ENCODE results near the gene LIN37. TPM values are rescaled to one million over a fixed set of nuclear protein-coding genes. Genes with fewer than 3 reads are reported as not detected.
A peak's percentile ranks its signal among the peaks of the same experiment; 100 is the strongest.

LIN37 gene
- total RNA-seq, 1 experiment from 2014 or later: 5.9 TPM

DNA sequence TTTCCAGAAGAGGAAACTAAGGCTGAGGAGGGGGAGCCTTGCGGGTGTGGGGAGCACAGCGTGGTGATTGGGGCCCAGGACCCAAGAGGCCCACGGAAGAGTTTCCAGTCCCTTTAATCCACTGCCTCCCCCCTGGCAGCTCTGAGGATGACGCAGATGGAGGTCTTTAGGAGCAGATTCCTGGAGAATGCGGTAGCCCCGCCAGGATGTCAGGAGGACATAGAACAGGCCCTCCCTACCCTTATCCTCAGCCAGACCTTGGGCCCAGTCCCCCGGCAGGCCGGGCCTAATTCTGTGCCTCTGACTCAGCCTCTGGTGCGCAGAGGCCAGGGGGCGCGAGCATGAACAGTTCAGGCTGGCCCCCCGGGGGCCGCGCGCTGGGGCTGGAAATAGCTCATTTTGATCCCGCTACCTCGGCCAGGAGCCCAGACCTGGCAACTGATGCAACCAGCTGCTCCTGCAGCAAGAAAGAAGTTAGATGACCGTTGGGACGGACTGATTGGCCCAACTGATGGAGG lies 8.9 kb downstream of the LIN37 start:
- peak overlapping the region; percentile 91 to 95 for H3K4me3 Mint-ChIP-seq
- Histone ChIP-seq H4K5ac (ENCODE audit: insufficient read length, low read depth, low read length) (no peak overlapping the region), H2AFZ (ENCODE audit: low read length) (no peak overlapping the region), H3K4ac (ENCODE audit: low read depth, low read length) (no peak overlapping the region), H3K79me2 (ENCODE audit: insufficient read depth, low read length) (no peaks in the 10 kb centered on the region), H3K18ac (ENCODE audit: insufficient read length, low read depth, low read length) (no peak overlapping the region), H2BK12ac (ENCODE audit: insufficient read length, low read depth, low read length) (no peak overlapping the region), H3K23me2 (ENCODE audit: insufficient read length, low read depth, low read length, poor library complexity, severe bottlenecking) (peaks cover 15% of the 10 kb centered on the region), H4K20me1 (ENCODE audit: control insufficient read depth, insufficient read depth, insufficient read length) (no peaks in the 10 kb centered on the region), H3K4me2 (ENCODE audit: insufficient read depth, insufficient read length, low read length) (peak overlapping the region; percentile 43), H3K79me1 (ENCODE audit: insufficient read depth, low read depth, low read length, poor library complexity, severe bottlenecking) (no peaks in the 10 kb centered on the region), H3K56ac (ENCODE audit: insufficient read length, low read depth, low read length) (no peak overlapping the region), H2BK5ac (ENCODE audit: insufficient read length, low read length) (no peak overlapping the region), H4K91ac (ENCODE audit: insufficient read length, low read depth, low read length) (no peak overlapping the region), H3K27ac (ENCODE audit: insufficient read length, low read depth, low read length) (no peak overlapping the region), H3T11ph (ENCODE audit: low read length) (no peak overlapping the region), H2AK5ac (ENCODE audit: insufficient read length, low read length) (no peak overlapping the region), H3K9ac (ENCODE audit: extremely low read depth, insufficient read length, low read length) (no peak overlapping the region), H2BK20ac (ENCODE audit: low read depth, low read length, poor library complexity, severe bottlenecking) (no peak overlapping the region), H4K8ac (replicated peaks; ENCODE audit: insufficient read length, low read depth, low read length) (no peak overlapping the region), H2BK15ac (ENCODE audit: low read depth, low read length) (no peak overlapping the region), H3K9me3 (ENCODE audit: control insufficient read depth, low read depth, low read length) (no peaks in the 10 kb centered on the region), H3K27me3 (ENCODE audit: insufficient read depth, low read length) (no peaks in the 10 kb centered on the region), H2BK120ac (ENCODE audit: low read depth, low read length, poor library complexity, severe bottlenecking) (no peak overlapping the region), H3K23ac (ENCODE audit: insufficient read length, low read depth, low read length) (no peak overlapping the region), H3K4me1 (ENCODE audit: insufficient read depth, low read length) (no peaks in the 10 kb centered on the region), H3K14ac (ENCODE audit: insufficient read depth, low read length) (peak overlapping the region; percentile 33; the same call in 1 of the 2 replicates)
- H3K36me3 Mint-ChIP-seq (ENCODE audit: insufficient read depth in 1 of 3, low read depth in 3 of 3): peaks cover 5 to 27% (median 24%) of the 10 kb centered on the region in 3 experiments; a peak in 6 of 7 replicates
- H3K27ac Mint-ChIP-seq: peak overlapping the region; percentile 68 to 87 (median 86); a peak in 4 of 7 replicates
- TF ChIP-seq, protein P1, sequence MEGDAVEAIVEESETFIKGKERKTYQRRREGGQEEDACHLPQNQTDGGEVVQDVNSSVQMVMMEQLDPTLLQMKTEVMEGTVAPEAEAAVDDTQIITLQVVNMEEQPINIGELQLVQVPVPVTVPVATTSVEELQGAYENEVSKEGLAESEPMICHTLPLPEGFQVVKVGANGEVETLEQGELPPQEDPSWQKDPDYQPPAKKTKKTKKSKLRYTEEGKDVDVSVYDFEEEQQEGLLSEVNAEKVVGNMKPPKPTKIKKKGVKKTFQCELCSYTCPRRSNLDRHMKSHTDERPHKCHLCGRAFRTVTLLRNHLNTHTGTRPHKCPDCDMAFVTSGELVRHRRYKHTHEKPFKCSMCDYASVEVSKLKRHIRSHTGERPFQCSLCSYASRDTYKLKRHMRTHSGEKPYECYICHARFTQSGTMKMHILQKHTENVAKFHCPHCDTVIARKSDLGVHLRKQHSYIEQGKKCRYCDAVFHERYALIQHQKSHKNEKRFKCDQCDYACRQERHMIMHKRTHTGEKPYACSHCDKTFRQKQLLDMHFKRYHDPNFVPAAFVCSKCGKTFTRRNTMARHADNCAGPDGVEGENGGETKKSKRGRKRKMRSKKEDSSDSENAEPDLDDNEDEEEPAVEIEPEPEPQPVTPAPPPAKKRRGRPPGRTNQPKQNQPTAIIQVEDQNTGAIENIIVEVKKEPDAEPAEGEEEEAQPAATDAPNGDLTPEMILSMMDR (conservative IDR thresholded peaks at IDR 0.05): no peak
- no peaks in the 10 kb centered on the region for H3K9me3 Mint-ChIP-seq
- WGBS (ENCODE audit: extremely low coverage, insufficient read length, low lambda C conversion rate): no CpG with 5 or more reads among the region's 19 CpGs
- peaks cover 7% of the 10 kb centered on the region for H3K27me3 Mint-ChIP-seq (ENCODE audit: low read depth)
- peaks cover 12 to 23% of the 10 kb centered on the region in 2 experiments for H3K4me1 Mint-ChIP-seq
- DNase-seq: no peak

Measured in H9 (cell line).